Glutamatergic neuron (in vitro differentiated cells): ENCODE data around the gene DNAH9. TPM values are rescaled to one million over a fixed set of nuclear protein-coding genes. Genes with fewer than 3 reads are reported as not detected.
"Not testable (repeated sequence)": the region's sequence is repeated elsewhere in the genome, so short reads cannot be mapped to it uniquely, and the experiment has no call there.

ENCODE experiments used
- DNase-seq: peaks from one replicate; pipeline ENCODE4 v3.0.0; 2022
- H3K27ac Mint-ChIP-seq: one replicate; pipeline ENCODE4 v1.8.0; 2020; ENCODE audit warnings: mild to moderate bottlenecking, mixed read lengths, inconsistent platforms; ENCODE audit not compliant: unreplicated experiment
- H3K27me3 Mint-ChIP-seq: one replicate; pipeline ENCODE4 v1.8.0; 2020; ENCODE audit warnings: mild to moderate bottlenecking, moderate library complexity, mixed read lengths, inconsistent platforms; ENCODE audit not compliant: unreplicated experiment
- H3K36me3 Mint-ChIP-seq: one replicate; pipeline ENCODE4 v1.8.0; 2020; ENCODE audit warnings: mild to moderate bottlenecking, mixed read lengths, inconsistent platforms; ENCODE audit not compliant: unreplicated experiment
- H3K4me1 Mint-ChIP-seq: one replicate; pipeline ENCODE4 v1.8.0; 2020; ENCODE audit warnings: mild to moderate bottlenecking, low read depth, mixed read lengths, inconsistent platforms; ENCODE audit not compliant: unreplicated experiment
- H3K4me3 Mint-ChIP-seq: one replicate; pipeline ENCODE4 v1.8.0; 2020; ENCODE audit warnings: mild to moderate bottlenecking, mixed read lengths, inconsistent platforms; ENCODE audit not compliant: unreplicated experiment
- H3K9me3 Mint-ChIP-seq: one replicate; pipeline ENCODE4 v1.8.0; 2020; ENCODE audit warnings: mild to moderate bottlenecking, moderate library complexity, mixed read lengths, inconsistent platforms; ENCODE audit not compliant: unreplicated experiment
- CTCF ChIP-seq: fragments of 200-600 bp; sonication (generic); IDR thresholded peaks from one replicate; pipeline ENCODE4 v1.5.0; 2021; ENCODE audit not compliant: partially characterized antibody, unreplicated experiment
- total RNA-seq: library from RNA; stranded (reverse); fragmentation: NEBNext Ultra II Directional; extraction: Animal tissue kit (Norgen Biotek cat#: 25700); gene quantifications from one replicate; pipeline ENCODE4 v1.2.1, GENCODE V29; 2021; ENCODE audit not compliant: unreplicated experiment

The DNAH9 gene
- total RNA-seq, 1 donor from 2014 or later = 0.86 TPM

GRCh38 chr17:11935734-11936406, 337.6 kb downstream of the DNAH9 start:
- Mint-ChIP-seq H3K27me3 (no peaks in the 10 kb centered on the region), H3K9me3 (no peaks in the 10 kb centered on the region), H3K4me1 (no peaks in the 10 kb centered on the region), H3K27ac (no peak overlapping the region), H3K36me3 (no peaks in the 10 kb centered on the region), H3K4me3 (no peak overlapping the region)
- DNase-seq = peak; percentile 83
- peak; percentile 99 for TF ChIP-seq CTCF

- H3K4me3 Mint-ChIP-seq = no peak overlapping the region
- TF ChIP-seq CTCF = no peak
- no peak for DNase-seq
- no peaks in the 10 kb centered on the region for H3K36me3 Mint-ChIP-seq
- H3K27ac Mint-ChIP-seq = no peak overlapping the region
- no peaks in the 10 kb centered on the region for H3K4me1 Mint-ChIP-seq
- no peaks in the 10 kb centered on the region for H3K9me3 Mint-ChIP-seq
- H3K27me3 Mint-ChIP-seq = no peaks in the 10 kb centered on the region
These were observed 342.6 kb downstream of the DNAH9 start for GRCh38 chr17:11940904-11941303.

DNA sequence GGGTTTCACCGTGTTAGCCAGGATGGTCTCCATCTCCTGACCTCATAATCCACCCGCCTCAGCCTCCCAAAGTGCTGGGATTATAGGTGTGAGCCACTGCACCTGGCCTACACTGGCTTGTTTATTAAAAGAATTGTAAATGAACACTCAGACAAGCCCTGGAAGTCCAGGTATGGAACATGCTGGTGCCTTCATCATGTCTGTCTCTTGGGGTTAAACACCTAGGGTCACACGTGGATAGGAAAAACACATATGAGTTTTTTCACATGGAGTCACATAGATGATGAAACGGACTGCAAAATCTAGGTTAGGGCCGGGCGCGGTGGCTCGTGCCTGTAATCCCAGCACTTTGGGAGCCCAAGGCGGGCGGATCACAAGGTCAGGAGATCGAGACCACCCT, 344.8 kb downstream of the DNAH9 start:
- DNase-seq, H3K36me3 Mint-ChIP-seq, H3K4me1 Mint-ChIP-seq, H3K27ac Mint-ChIP-seq, H3K4me3 Mint-ChIP-seq, H3K9me3 Mint-ChIP-seq, H3K27me3 Mint-ChIP-seq: not testable (repeated sequence)

DNA sequence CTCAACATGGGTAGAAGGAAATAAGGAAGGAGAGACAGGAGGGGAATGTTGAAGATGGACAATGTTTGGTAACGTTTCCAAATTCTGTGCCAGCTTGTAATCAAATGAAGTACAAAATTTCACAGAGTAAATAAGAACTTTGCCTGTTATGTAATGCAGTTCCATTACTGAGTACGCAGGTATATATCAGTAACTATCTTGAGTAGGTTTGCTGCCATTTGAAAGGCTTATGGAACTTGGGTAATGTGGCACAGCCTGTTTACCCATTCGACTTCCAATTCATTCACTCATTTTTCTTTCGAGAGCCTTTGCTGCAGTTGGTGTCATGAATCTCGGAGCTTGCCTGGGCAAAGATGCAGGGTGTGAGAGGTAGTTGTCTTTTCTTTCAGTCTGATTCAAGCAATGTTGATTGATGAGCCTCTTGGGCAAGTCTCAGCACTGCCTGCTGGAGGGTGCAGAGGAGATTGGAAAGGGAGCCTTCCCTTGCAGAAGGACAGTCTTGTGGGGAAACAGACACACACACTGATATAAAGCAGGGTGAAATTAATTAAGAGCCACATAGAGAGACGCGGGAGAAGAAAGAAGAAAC, 345.6 kb downstream of the DNAH9 start:
- no peak for TF ChIP-seq CTCF
- H3K27me3 Mint-ChIP-seq = no peaks in the 10 kb centered on the region
- no peak overlapping the region for H3K27ac Mint-ChIP-seq
- no peaks in the 10 kb centered on the region for H3K9me3 Mint-ChIP-seq
- no peak overlapping the region for H3K4me3 Mint-ChIP-seq
- no peaks in the 10 kb centered on the region for H3K36me3 Mint-ChIP-seq
- no peak for DNase-seq
- no peaks in the 10 kb centered on the region for H3K4me1 Mint-ChIP-seq

DNA sequence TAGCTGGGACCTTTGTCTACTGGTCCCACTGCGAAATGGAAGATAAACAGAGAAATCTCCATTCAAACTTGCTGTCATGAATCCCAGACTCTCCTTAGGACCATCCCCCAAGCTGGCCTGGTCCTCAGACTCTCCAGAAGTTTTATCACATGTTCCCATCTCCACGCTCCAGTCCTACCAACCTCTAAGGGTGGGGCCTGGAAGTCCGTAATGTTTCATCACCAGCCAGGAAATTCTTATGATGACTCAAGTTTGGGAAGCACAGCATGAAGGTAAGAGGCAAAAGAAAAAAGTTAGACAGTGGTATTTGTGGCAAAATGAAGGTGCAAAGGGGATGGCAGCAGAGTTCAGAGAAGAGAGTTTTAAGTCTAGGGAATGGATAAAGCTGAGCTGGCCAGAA, 346.3 kb downstream of the DNAH9 start:
- Mint-ChIP-seq H3K27me3 (no peaks in the 10 kb centered on the region), H3K27ac (no peak overlapping the region), H3K9me3 (no peaks in the 10 kb centered on the region), H3K4me3 (no peak overlapping the region), H3K4me1 (no peaks in the 10 kb centered on the region), H3K36me3 (no peaks in the 10 kb centered on the region)
- DNase-seq = no peak
- TF ChIP-seq CTCF = no peak
